ENCODE measurements around the gene CALML4.

GRCh38 chr15:68196445-68197169, 8.5 kb downstream of the CALML4 start:
- TF ChIP-seq, protein P1, sequence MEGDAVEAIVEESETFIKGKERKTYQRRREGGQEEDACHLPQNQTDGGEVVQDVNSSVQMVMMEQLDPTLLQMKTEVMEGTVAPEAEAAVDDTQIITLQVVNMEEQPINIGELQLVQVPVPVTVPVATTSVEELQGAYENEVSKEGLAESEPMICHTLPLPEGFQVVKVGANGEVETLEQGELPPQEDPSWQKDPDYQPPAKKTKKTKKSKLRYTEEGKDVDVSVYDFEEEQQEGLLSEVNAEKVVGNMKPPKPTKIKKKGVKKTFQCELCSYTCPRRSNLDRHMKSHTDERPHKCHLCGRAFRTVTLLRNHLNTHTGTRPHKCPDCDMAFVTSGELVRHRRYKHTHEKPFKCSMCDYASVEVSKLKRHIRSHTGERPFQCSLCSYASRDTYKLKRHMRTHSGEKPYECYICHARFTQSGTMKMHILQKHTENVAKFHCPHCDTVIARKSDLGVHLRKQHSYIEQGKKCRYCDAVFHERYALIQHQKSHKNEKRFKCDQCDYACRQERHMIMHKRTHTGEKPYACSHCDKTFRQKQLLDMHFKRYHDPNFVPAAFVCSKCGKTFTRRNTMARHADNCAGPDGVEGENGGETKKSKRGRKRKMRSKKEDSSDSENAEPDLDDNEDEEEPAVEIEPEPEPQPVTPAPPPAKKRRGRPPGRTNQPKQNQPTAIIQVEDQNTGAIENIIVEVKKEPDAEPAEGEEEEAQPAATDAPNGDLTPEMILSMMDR (conservative IDR thresholded peaks at IDR 0.05; ENCODE audit: low read length) = no peak
- TF ChIP-seq EZH2phosphoT487 (IDR thresholded peaks at IDR 0.05; ENCODE audit: borderline replicate concordance, low read depth, low read length) = no peak

Data from OCI-LY7 (cell line).